GM19351 (cell line): ENCODE measurements around the gene COX20.
"Not testable (repeated sequence)": the region's sequence is repeated elsewhere in the genome, so short reads cannot be mapped to it uniquely, and the experiment has no call there.

Experiments used
- ATAC-seq: cut with Tn5 transposase; IDR thresholded peaks from one replicate; pipeline ENCODE4 v1.9.1; 2021; ENCODE audit warnings: mild to moderate bottlenecking, moderate library complexity; ENCODE audit not compliant: unreplicated experiment

The COX20 gene

DNA sequence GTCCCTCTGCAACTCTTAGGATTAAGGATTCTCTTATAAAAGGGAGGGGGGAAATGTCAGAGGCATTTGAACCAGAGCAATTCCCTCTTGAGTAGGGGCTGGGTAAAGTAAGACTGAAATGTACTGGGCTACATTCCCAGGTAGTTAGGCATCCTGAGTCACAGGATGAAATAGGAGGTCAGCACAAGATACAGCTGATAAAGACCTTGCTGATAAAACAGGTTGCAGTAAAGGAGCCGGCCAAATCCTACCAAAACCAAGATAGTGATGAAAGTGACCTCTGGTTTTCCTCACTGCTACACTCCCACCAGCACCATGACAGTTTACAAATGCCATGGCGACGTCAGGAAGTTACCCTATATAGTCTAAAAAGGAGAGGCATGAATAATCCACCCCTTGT lies 14.3 kb upstream of the COX20 start:
- ATAC-seq = no peak

DNA sequence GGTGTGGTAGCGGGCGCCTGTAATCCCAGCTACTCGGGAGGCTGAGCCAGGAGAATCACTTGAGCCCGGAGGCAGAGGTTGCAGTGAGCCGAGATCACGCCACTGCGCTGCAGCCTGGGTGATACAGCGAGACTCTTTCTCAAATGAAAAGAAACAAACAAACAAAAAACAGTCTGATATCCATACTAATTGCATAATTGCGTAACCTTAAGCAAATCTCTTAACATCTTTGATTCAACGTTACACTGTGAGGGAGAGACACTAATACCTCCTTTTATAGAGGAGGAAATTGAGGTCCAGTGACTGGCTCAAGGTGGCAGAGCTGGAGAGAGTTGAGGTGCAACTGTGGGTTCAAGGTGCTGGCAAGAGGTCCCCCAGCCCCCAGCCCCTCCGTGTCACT lies 12.6 kb upstream of the COX20 start:
- ATAC-seq = no peak

DNA sequence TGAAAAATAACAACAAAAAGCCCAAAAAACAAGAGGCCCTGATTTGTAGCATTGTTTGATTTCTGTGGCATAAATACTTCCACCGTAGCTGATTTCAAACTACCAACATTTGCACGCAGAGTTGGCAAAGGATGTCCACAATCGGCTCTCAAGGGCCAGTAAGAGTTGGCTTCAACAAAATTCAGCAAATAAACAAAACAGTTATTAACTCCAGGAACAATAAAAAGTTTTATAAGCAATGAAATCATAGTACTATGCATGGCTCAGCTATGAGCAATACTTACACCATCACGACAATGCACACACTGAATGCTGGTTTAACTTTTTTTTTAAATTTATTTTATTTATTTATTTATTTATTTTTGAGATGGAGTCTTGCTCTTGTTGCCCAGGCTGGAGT lies 8.7 kb upstream of the COX20 start:
- no peak for ATAC-seq

GRCh38 chr1:244830639-244831038 lies 4.8 kb upstream of the COX20 start:
- ATAC-seq = no peak

DNA sequence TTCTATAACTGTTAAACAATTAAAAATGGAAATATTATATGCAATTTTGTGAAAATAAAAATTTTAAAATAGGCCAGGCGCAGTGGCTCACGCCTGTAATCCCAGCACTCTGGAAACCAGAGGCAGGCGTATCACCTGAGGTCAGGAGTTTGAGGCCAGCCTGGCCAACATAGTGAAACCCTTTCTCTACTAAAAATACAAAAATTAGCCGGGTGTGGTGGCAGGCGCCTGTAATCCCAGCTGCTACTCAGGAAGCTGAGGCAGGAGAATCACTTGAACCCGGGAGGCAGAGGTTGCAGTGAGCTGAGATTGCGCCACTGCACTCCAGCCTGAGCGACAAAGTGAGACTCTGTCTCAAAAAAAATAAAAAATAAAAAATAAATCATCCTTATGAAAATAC lies 2.2 kb upstream of the COX20 start:
- not testable (repeated sequence) for ATAC-seq

DNA sequence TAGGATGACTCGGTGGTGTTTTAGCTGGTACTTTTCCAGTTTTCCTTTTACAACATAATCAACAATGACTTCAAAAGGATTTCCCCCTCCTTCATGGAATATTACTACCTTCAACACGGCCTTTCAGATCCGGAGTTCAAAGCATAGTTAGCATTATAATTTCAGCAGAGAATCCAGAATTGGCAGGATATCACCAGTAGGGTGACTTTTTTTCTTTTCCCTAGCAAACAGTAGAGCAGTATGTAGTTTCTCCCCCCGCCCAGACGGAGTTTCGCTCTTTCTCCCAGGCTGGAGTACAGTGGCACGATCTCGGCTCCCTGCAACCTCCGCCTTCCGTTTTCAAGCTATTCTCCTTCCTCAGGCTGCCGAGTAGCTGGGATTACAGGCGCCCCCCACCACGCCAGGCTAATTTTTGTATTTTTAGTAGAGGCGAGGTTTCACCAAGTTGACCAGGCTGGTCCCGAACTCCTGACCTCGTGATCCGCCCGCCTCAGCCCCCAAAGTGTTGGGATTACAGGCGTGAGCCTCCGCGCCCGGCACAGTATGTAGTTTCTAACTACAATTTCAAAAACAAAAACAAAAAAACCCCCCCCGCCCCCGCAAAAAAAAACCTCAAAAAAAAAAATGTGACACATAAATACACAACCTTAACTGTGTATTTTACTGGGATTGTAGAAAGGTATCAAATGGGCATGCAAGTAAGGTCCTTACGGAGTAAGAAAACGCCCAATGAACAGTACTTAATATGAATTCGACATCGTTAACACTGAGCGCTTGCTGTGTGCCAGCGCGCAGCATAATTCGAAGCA lies 1.5 kb upstream of the COX20 start:
- peak; percentile 15 for ATAC-seq

- ATAC-seq = peak; percentile 65
Observed at GRCh38 chr1:244834543-244835275, 749 bp upstream of the COX20 start.

GRCh38 chr1:244836135-244836521 lies 670 bp downstream of the COX20 start:
- ATAC-seq = no peak

DNA sequence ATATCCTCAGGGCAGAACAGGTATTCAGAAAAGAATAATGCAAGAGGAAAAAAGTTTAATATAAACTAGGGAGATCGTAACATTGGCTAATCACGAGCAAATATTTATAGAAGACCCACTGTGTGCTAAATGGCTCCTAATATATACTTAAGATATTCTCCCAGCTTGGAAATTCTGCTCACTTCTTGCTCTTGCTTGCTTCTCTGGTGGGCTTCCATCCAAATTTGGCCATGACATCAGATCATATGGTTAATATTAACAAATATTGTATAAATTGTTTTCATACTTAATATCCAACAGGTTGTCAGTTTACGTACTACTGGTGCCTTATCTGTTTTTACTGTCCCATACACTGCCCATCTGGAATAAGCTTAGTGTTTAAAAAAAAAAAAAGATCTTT lies 1.1 kb downstream of the COX20 start:
- ATAC-seq = no peak

DNA sequence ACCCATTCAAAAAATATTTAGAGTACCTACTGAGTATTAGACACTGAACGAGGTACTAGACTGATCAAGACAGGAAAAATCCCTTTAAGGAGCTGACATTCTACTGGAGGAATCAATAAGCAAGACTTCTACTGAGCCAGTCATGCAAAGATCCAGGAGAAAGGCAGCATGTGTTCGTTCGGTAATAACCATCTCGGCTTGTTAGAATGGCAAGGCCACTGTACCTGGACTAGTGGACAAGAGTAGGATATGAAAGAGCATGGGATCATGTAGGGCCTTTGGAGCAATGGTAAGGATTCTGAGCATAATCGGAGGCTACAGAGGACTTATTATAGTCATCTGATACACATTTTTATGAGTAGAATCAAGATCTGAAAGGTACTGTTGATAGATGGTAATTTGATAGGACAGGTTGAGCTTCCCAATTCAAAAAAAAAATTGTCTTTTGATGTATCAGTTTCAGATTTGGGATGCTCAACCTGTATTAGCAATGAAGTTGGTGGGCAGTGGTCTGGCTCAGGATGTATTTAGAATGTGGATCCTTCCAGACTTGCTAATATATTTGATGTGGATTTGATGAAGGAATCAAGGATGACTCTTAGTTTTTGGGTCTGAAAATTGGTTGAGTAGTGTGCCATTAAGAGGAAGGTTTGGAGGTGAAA lies 2.3 kb downstream of the COX20 start:
- no peak for ATAC-seq

DNA sequence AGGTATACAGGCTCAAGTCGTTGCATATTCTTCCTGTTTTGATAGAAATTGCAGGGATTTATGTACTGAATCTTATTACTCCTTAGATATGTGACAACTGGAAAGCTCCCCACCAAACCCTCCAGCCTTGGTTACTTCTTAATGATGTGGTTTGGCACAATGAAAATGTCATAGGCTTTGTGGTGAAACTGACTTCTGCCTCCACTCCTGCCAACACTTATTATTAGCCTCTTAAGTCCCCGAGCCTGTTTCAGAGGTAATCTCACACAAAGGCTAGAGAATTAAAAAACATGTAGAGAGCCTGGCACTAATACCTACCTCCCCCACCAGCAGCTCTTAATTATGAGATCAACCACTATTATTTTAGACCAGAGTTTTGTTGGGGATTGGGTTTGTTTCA lies 4.2 kb downstream of the COX20 start:
- no peak for ATAC-seq

GRCh38 chr1:244840219-244840794 lies 4.8 kb downstream of the COX20 start:
- ATAC-seq = no peak

DNA sequence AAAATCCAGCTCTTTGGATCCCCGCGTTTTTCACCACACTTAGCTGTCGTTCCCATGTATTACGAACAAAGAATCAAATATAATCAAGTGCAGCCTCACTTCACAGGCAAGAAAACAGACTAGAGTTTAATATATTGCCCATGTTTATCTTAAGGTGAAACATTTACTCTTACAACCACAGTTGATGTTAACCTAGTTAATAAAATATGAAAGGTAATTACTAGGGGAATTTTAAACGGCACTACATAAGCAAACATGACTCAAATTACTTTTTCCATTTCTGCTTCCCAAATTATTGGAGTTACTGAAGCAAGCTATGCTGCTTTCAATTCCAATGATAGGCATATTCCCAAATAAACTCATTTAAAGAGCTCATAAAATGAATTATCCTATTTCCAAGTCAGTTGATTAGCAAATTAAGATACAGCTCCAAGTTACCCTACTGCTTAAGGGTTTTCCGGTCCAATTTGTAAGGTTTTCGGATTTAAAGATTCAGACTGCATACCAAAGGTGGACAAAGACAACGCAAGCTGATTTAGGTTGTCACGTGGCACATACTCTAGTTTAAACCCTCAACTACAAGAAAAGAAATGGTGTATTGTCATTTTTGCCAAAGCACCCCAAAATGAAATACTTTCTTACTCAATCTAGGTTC lies 5.9 kb downstream of the COX20 start:
- ATAC-seq = no peak

DNA sequence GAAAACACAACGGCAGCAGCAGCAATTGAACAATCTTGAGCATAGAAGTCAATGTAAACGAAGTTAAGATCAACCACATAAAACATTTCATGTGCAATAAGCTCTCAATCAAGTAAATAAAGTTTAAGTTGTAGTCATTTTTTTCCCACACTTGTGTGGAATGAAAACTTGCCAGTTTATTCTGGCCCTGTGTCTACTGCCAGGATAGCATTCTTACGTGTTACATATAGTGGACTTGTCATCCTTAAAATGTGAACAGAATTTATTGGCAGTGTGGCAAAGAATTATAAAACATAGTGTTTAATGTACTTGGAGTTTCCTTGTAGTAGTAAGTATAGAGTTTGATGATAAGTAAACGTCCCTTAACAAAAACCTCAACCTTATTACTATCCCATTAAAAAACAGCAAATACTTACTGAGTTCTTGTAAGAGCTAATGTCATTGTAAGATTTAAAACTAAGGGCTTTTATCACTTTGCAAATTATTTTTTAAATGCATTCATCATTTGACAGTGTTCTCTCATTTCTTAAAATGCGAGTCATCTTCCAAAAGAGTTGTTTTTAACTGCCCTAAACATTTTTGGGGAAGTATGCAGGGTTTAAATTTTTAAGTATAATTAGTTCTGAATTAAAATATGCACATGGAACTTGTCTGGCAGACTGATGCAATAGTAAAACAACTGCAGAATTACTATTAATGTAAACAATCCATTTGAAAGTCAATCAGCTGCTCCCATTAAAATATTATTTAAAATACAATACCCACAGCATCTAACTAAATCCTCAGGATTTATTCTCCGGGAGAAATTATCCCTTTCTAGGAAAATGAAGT lies 7.9 kb downstream of the COX20 start:
- ATAC-seq = no peak

GRCh38 chr1:244844155-244845121 lies 9.0 kb downstream of the COX20 start:
- no peak for ATAC-seq

GRCh38 chr1:244846653-244847052 lies 11.2 kb downstream of the COX20 start:
- ATAC-seq = no peak

GRCh38 chr1:244849189-244849866 lies 13.9 kb downstream of the COX20 start:
- ATAC-seq = no peak

- no peak for ATAC-seq
Observed at GRCh38 chr1:244850099-244850852, 14.8 kb downstream of the COX20 start.
